ENCODE data around the gene CBX4.
"Not testable (repeated sequence)": the region's sequence is repeated elsewhere in the genome, so short reads cannot be mapped to it uniquely, and the experiment has no call there.

CBX4 gene

GRCh38 chr17:79859676-79860615, 20.7 kb upstream of the CBX4 start:
- no peak for DNase-seq

GRCh38 chr17:79857095-79857494, 17.9 kb upstream of the CBX4 start:
- DNase-seq: no peak

GRCh38 chr17:79855331-79856124, 16.3 kb upstream of the CBX4 start:
- DNase-seq: no peak

- no peak for DNase-seq
Observed at GRCh38 chr17:79854080-79855060, 15.1 kb upstream of the CBX4 start.

- not testable (repeated sequence) for DNase-seq
Observed at GRCh38 chr17:79853168-79853567, 13.9 kb upstream of the CBX4 start.

- no peak for DNase-seq
Observed at GRCh38 chr17:79852748-79853147, 13.5 kb upstream of the CBX4 start.

- no peak for DNase-seq
Observed at GRCh38 chr17:79851461-79851817, 12.2 kb upstream of the CBX4 start.

- DNase-seq: peak; percentile 76
Observed at GRCh38 chr17:79850571-79851460, 11.6 kb upstream of the CBX4 start.

- DNase-seq: no peak
Observed at GRCh38 chr17:79849953-79850352, 10.7 kb upstream of the CBX4 start.

- no peak for DNase-seq
Observed at GRCh38 chr17:79848370-79848766, 9.1 kb upstream of the CBX4 start.

GRCh38 chr17:79847698-79848369, 8.6 kb upstream of the CBX4 start:
- no peak for DNase-seq

GRCh38 chr17:79845601-79845949, 6.3 kb upstream of the CBX4 start:
- no peak for DNase-seq

GRCh38 chr17:79844869-79845600, 5.8 kb upstream of the CBX4 start:
- DNase-seq: peak; percentile 97

- DNase-seq: peak; percentile 83
Observed at GRCh38 chr17:79843816-79844800, 4.9 kb upstream of the CBX4 start.

- DNase-seq: no peak
Observed at GRCh38 chr17:79843474-79843815, 4.2 kb upstream of the CBX4 start.

GRCh38 chr17:79842656-79843473, 3.6 kb upstream of the CBX4 start:
- DNase-seq: no peak

GRCh38 chr17:79842136-79842655, 3.0 kb upstream of the CBX4 start:
- DNase-seq: no peak

Measured in 8988T (cell line).